ENCODE results near the gene SH3BP5L. TPM values are rescaled to one million over a fixed set of nuclear protein-coding genes. Genes with fewer than 3 reads are reported as not detected.
A peak's percentile ranks its signal among the peaks of the same experiment; 100 is the strongest.

The SH3BP5L gene
- 21.7 TPM for total RNA-seq

- DNase-seq (ENCODE audit: low spot score) = peak; percentile 94
Observed at GRCh38 chr1:248825909-248826760, at the start of gene SH3BP5L. TSS of gene SH3BP5L (minus strand) at chr1:248825915. CDS start at chr1:248824935, 980 bp downstream.

- peak; percentile 81 for DNase-seq (ENCODE audit: low spot score)
Observed at GRCh38 chr1:248873993-248874533, 48.3 kb upstream of the SH3BP5L start.

- peak; percentile 97 for DNase-seq (ENCODE audit: low spot score)
Observed at GRCh38 chr1:248873409-248873992, 47.8 kb upstream of the SH3BP5L start.

- no peak for DNase-seq (ENCODE audit: low spot score)
Observed at GRCh38 chr1:248872752-248873408, 47.2 kb upstream of the SH3BP5L start.

- DNase-seq (ENCODE audit: low spot score) = no peak
Observed at GRCh38 chr1:248871837-248872401, 46.2 kb upstream of the SH3BP5L start.

- DNase-seq (ENCODE audit: low spot score) = peak; percentile 90
Observed at GRCh38 chr1:248862998-248863881, 37.5 kb upstream of the SH3BP5L start.

GRCh38 chr1:248862695-248862997 lies 36.9 kb upstream of the SH3BP5L start:
- DNase-seq (ENCODE audit: low spot score) = no peak

GRCh38 chr1:248861616-248862015 lies 35.9 kb upstream of the SH3BP5L start:
- no peak for DNase-seq (ENCODE audit: low spot score)

- DNase-seq (ENCODE audit: low spot score) = no peak
Observed at GRCh38 chr1:248860007-248860406, 34.3 kb upstream of the SH3BP5L start.

GRCh38 chr1:248858891-248859889 lies 33.5 kb upstream of the SH3BP5L start, which contains the start of gene ZNF692:
TSS of gene ZNF692 (minus strand) at chr1:248859085. CDS start at chr1:248858309, 776 bp downstream.
- peak; percentile 98 for DNase-seq (ENCODE audit: low spot score)

GRCh38 chr1:248858096-248858890 lies 32.6 kb upstream of the SH3BP5L start:
- DNase-seq (ENCODE audit: low spot score) = peak; percentile 83

GRCh38 chr1:248857749-248858095 lies 32.0 kb upstream of the SH3BP5L start:
- no peak for DNase-seq (ENCODE audit: low spot score)

- no peak for DNase-seq (ENCODE audit: low spot score)
Observed at GRCh38 chr1:248857201-248857600, 31.5 kb upstream of the SH3BP5L start.

- no peak for DNase-seq (ENCODE audit: low spot score)
Observed at GRCh38 chr1:248856176-248856575, 30.5 kb upstream of the SH3BP5L start.

- DNase-seq (ENCODE audit: low spot score) = no peak
Observed at GRCh38 chr1:248855580-248855979, 29.9 kb upstream of the SH3BP5L start.

GRCh38 chr1:248853663-248854375 lies 28.1 kb upstream of the SH3BP5L start:
- DNase-seq (ENCODE audit: low spot score) = no peak

- no peak for DNase-seq (ENCODE audit: low spot score)
Observed at GRCh38 chr1:248852481-248853405, 27.0 kb upstream of the SH3BP5L start.

Data from ureter (tissue), 1 donor.